Measurements from ENCODE around the gene ADARB2.

DNA sequence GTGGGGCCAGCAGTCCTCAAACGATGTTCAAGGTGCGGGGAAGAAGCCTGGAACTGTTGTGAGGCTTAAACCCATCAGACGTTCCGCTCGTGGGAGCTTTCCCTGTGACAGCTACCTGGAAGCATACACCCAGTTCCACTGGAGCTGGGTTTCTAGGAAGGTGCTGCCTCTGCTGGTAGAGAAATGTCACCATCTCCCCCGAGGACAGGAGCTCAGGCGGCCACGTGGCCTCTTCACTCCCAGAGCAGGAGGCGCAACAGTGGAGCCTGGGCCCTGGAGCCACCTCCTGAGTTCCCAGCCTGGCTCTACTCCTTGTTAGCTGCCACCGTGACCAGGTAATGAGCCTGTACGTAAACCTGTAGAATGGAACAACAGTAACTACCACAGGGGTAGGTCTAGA is 156.1 kb downstream of the ADARB2 start:
- TF ChIP-seq POLR2A (IDR thresholded peaks at IDR 0.05; ENCODE audit: low read depth, low read length) = no peak
- no peak for TF ChIP-seq SPI1 (IDR thresholded peaks at IDR 0.05; ENCODE audit: low read depth, low read length)
